Sigmoid colon (tissue), 7 donors: Measurements from ENCODE around the gene HMGN3. TPM values are rescaled to one million over a fixed set of nuclear protein-coding genes. Genes with fewer than 3 reads are reported as not detected.

Experiments
- DNase-seq: peaks from one replicate; pipeline ENCODE4 v3.0.0-alpha.2; 2019
- H3K27ac ChIP-seq, 4 donors: fragments of 200-600 bp; sonication (generic); one replicate each; pipeline ENCODE4 v1.5.1; 2016 to 2019; ENCODE audit warnings: mild to moderate bottlenecking in 1 of 4
- H3K27me3 ChIP-seq, 3 donors: fragments of 200-600 bp; sonication (generic); one replicate each; pipeline ENCODE4 v1.5.1; 2019; ENCODE audit warnings: mild to moderate bottlenecking in 1 of 3
- H3K36me3 ChIP-seq, 4 donors: fragments of 200-600 bp; sonication (generic); one replicate each; pipeline ENCODE4 v1.5.1; 2016 to 2019
- H3K4me1 ChIP-seq, 4 donors: fragments of 200-600 bp; sonication (generic); one replicate each; pipeline ENCODE4 v1.5.1; 2017 to 2019
- H3K4me3 ChIP-seq, 4 donors: fragments of 200-600 bp; sonication (generic); one replicate each; pipeline ENCODE4 v1.5.1; 2017 to 2019; ENCODE audit warnings: mild to moderate bottlenecking in 2 of 4, moderate library complexity in 1 of 4
- H3K9me3 ChIP-seq, 4 donors: fragments of 200-600 bp in 3 of 4; sonication (generic) in 3 of 4; one replicate each; pipeline versions ENCODE4 v1.5.1 to v1.6.1; 2013 to 2019
- EP300 ChIP-seq, 4 donors: sonication (generic); formaldehyde crosslinking; IDR thresholded peaks; one replicate each; pipeline ENCODE4 v1.6.1; 2017; ENCODE audit warnings: antibody characterized with exemption in 4 of 4
- POLR2A ChIP-seq, 2 donors: fragments of 450-650 bp; IDR thresholded peaks; one replicate each; pipeline ENCODE4 v1.6.1; 2016; ENCODE audit warnings: antibody characterized with exemption in 2 of 2, mild to moderate bottlenecking in 2 of 2, moderate library complexity in 2 of 2
- POLR2AphosphoS5 ChIP-seq, 4 donors: sonication (generic); formaldehyde crosslinking; IDR thresholded peaks; one replicate each; pipeline ENCODE4 v1.6.1; 2017; ENCODE audit warnings: antibody characterized with exemption in 4 of 4
- WGBS, 2 donors: extraction: QIAGEN DNeasy Blood & Tissue Kit; methylation state at CpG; one replicate each; pipeline ENCODE4 v1.1.7; 2013; 5-methylcytosine and 5-hydroxymethylcytosine counted together
- intact Hi-C: fragments of 100-400 bp; cut with DNase I; formaldehyde crosslinking; loops from one replicate; pipeline ENCODE4 v1.15.1; 2023
- polyA plus RNA-seq, 3 donors: library from polyadenylated mRNA; stranded (reverse); fragments of 200-250 nt; gene quantifications; one replicate each; pipeline ENCODE4 v1.2.3, GENCODE V29; 2013
- total RNA-seq, 4 donors: library from RNA; depleted of rRNA; stranded (reverse); fragments of >200 nt; gene quantifications; one replicate each; pipeline ENCODE4 v1.1.0, GENCODE V29; 2016
- TF ChIP-seq, protein P1 (sequence below), 4 experiments: fragments of 450-650 bp in 3 of 4; fragments of 200-600 bp in 1 of 4; IDR thresholded peaks; one replicate each; pipeline ENCODE4 v1.5.1; 2016 to 2019; ENCODE audit warnings: antibody characterized with exemption in 4 of 4, mild to moderate bottlenecking in 3 of 4, moderate library complexity in 2 of 4
- donor health status: healthy with polysubstance abuse.
- donor health status: Bipolar disorder and iron deficiency.
- donor health status: healthy.

The HMGN3 gene
- total and polyA plus RNA-seq, 7 donors, result 49.9 to 82.8 (median 69.4) TPM

DNA sequence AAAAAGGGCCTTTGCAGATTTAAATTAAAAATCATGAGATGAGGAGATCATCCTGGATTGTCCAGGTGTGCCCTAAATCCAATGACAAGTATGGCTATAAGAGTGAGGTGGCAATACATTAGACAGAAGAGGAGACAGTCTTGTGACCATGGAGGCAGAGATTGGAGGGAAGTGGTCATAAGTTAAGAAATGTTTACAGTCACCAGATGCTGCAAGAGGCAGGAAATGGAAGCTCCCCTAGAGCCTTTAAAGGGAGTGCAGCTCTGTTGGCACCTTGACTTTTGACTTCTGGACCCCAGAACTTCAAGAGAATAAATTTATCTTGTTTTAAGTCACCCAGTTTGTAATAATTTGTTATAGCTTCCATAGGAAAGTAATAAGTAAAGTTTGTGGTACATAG is 61.1 kb downstream of the HMGN3 start:
- no peak for TF ChIP-seq EP300 (IDR thresholded peaks at IDR 0.05)
- TF ChIP-seq POLR2AphosphoS5 (IDR thresholded peaks at IDR 0.05), result no peak
- TF ChIP-seq, protein P1, sequence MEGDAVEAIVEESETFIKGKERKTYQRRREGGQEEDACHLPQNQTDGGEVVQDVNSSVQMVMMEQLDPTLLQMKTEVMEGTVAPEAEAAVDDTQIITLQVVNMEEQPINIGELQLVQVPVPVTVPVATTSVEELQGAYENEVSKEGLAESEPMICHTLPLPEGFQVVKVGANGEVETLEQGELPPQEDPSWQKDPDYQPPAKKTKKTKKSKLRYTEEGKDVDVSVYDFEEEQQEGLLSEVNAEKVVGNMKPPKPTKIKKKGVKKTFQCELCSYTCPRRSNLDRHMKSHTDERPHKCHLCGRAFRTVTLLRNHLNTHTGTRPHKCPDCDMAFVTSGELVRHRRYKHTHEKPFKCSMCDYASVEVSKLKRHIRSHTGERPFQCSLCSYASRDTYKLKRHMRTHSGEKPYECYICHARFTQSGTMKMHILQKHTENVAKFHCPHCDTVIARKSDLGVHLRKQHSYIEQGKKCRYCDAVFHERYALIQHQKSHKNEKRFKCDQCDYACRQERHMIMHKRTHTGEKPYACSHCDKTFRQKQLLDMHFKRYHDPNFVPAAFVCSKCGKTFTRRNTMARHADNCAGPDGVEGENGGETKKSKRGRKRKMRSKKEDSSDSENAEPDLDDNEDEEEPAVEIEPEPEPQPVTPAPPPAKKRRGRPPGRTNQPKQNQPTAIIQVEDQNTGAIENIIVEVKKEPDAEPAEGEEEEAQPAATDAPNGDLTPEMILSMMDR (IDR thresholded peaks at IDR 0.05), result no peak
- no peak for TF ChIP-seq POLR2A (IDR thresholded peaks at IDR 0.05)
- no peaks in the 10 kb centered on the region for H3K4me1 ChIP-seq
- H3K27me3 ChIP-seq, result no peaks in the 10 kb centered on the region
- no peaks in the 10 kb centered on the region for H3K36me3 ChIP-seq
- H3K9me3 ChIP-seq, result no peaks in the 10 kb centered on the region
- intact Hi-C loops, result no loop called here
- H3K27ac ChIP-seq, result no peak overlapping the region
- no peak overlapping the region for H3K4me3 ChIP-seq
- no peak for DNase-seq

GRCh38 chr6:79170959-79171358 is 63.5 kb downstream of the HMGN3 start:
- Histone ChIP-seq H3K4me1 (no peaks in the 10 kb centered on the region), H3K9me3 (no peaks in the 10 kb centered on the region), H3K27me3 (no peaks in the 10 kb centered on the region), H3K4me3 (no peak overlapping the region), H3K36me3 (no peaks in the 10 kb centered on the region), H3K27ac (no peak overlapping the region)
- 65 to 82% methylated on average over 3 of the region's 3 CpGs for WGBS, 2 donors
- TF ChIP-seq POLR2AphosphoS5 (IDR thresholded peaks at IDR 0.05) (no peak), POLR2A (IDR thresholded peaks at IDR 0.05) (no peak)
- no peak for DNase-seq
- intact Hi-C loops, result no loop called here

DNA sequence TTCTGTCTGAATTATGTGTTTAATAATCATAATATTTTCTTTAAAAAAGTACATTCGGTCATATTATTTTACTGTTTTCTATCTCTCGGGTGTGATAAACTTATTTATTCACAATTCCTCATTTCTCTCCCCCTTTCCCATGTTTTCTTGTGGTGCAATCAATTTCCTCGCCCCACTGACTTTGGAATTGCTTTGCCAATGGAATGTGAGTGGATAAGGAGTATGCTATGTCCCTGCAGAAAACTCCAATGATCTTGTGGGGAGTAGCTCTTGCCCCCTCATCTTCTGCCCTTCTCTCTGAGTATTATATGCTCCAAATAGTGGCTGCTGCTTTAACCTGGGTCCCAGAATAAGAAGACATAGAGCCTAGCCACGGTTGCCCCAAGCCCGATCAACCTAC is 64.1 kb downstream of the HMGN3 start:
- intact Hi-C loops, result no loop called here
- H3K27me3 ChIP-seq, result no peaks in the 10 kb centered on the region
- no peak for TF ChIP-seq POLR2A (IDR thresholded peaks at IDR 0.05)
- TF ChIP-seq, protein P1 (IDR thresholded peaks at IDR 0.05), result no peak
- no peaks in the 10 kb centered on the region for H3K36me3 ChIP-seq
- H3K27ac ChIP-seq, result no peak overlapping the region
- no peaks in the 10 kb centered on the region for H3K4me1 ChIP-seq
- DNase-seq, result no peak
- 83 to 88% methylated on average over 5 of the region's 5 CpGs for WGBS, 2 donors
- H3K9me3 ChIP-seq, result no peaks in the 10 kb centered on the region
- H3K4me3 ChIP-seq, result no peak overlapping the region

DNA sequence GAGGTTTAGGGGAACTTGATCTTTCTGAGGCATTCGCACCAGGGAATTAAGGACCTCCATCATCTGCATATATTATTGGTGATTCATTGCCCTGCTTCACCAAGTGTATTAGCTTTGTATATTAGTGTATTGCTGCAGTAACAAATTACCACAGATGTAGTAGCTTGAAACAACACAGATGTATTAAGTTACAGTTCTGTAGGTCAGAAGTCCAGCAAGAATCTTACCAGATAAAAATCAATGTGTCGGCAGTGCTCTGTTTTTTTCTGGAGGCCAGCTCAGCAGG is 65.8 kb downstream of the HMGN3 start:
- intact Hi-C loops, result no loop called here
- no peak overlapping the region for H3K4me3 ChIP-seq
- no peaks in the 10 kb centered on the region for H3K36me3 ChIP-seq
- DNase-seq, result no peak
- H3K27ac ChIP-seq, result no peak overlapping the region
- H3K27me3 ChIP-seq, result no peaks in the 10 kb centered on the region
- TF ChIP-seq, protein P1 (IDR thresholded peaks at IDR 0.05), result no peak
- TF ChIP-seq POLR2A (IDR thresholded peaks at IDR 0.05) (no peak), POLR2AphosphoS5 (IDR thresholded peaks at IDR 0.05) (no peak), EP300 (IDR thresholded peaks at IDR 0.05) (no peak)
- no peaks in the 10 kb centered on the region for H3K9me3 ChIP-seq
- 84 to 91% methylated on average over 2 of the region's 2 CpGs for WGBS, 2 donors
- H3K4me1 ChIP-seq, result no peaks in the 10 kb centered on the region

- H3K9me3 ChIP-seq, result no peaks in the 10 kb centered on the region
These were observed 66.4 kb downstream of the HMGN3 start for GRCh38 chr6:79167931-79168694.

More at GRCh38 chr6:79167931-79168694, 66.4 kb downstream of the HMGN3 start:
- DNase-seq, result no peak
- Histone ChIP-seq H3K27ac (no peak overlapping the region), H3K4me3 (no peak overlapping the region), H3K36me3 (no peaks in the 10 kb centered on the region), H3K4me1 (no peaks in the 10 kb centered on the region), H3K27me3 (no peaks in the 10 kb centered on the region)
- TF ChIP-seq, protein P1 (IDR thresholded peaks at IDR 0.05), result no peak
- TF ChIP-seq POLR2A (IDR thresholded peaks at IDR 0.05) (no peak), POLR2AphosphoS5 (IDR thresholded peaks at IDR 0.05) (no peak), EP300 (IDR thresholded peaks at IDR 0.05) (no peak)
- WGBS, 2 donors, result 70 to 76% methylated on average over 9 of the region's 9 CpGs
- intact Hi-C loops, result no loop called here
